ENCODE data around the gene BDP1. TPM values are rescaled to one million over a fixed set of nuclear protein-coding genes. Genes with fewer than 3 reads are reported as not detected.

Gene BDP1
- total RNA-seq, 4 donors from 2014 or later, result 34.9 to 39.3 (median 37.1) TPM

- DNase-seq (ENCODE audit: low spot score in 2 of 2), result no peak
- Histone ChIP-seq H3K36me3 (peaks cover 0 to 30% (median 0%) of the 10 kb centered on the region in 3 donors), H3K4me3 (peak overlapping the region; percentile 57 to 89 (median 82)), H3K27ac (peak overlapping the region in 3 of 4 donors; percentile 89 to 96 (median 95)), H3K27me3 (peaks cover 0 to 5% of the 10 kb centered on the region in 2 donors), H3K4me1 (peaks cover 0 to 32% (median 11%) of the 10 kb centered on the region in 4 donors), H3K9me3 (no peaks in the 10 kb centered on the region)
- no peak for TF ChIP-seq CTCF (IDR thresholded peaks at IDR 0.05)
- no peak for TF ChIP-seq POLR2A (IDR thresholded peaks at IDR 0.05)
- TF ChIP-seq EP300 (IDR thresholded peaks at IDR 0.05), result no peak
- WGBS, 2 donors, result 8% methylated on average over 4 of the region's 4 CpGs
These were observed 902 bp downstream of the BDP1 start for GRCh38 chr5:71456362-71456743.

- Histone ChIP-seq H3K4me1 (peaks cover 0 to 32% (median 11%) of the 10 kb centered on the region in 4 donors), H3K27ac (no peak overlapping the region), H3K4me3 (no peak overlapping the region), H3K9me3 (no peaks in the 10 kb centered on the region), H3K27me3 (no peaks in the 10 kb centered on the region), H3K36me3 (peaks cover 0 to 38% (median 0%) of the 10 kb centered on the region in 3 donors)
- no peak for DNase-seq (ENCODE audit: low spot score in 2 of 2)
- TF ChIP-seq POLR2A (IDR thresholded peaks at IDR 0.05) (no peak), EP300 (IDR thresholded peaks at IDR 0.05) (no peak), CTCF (IDR thresholded peaks at IDR 0.05) (no peak)
- 77 to 89% methylated on average over 8 of the region's 8 CpGs for WGBS, 2 donors
These were observed 1.7 kb downstream of the BDP1 start for GRCh38 chr5:71457106-71457505.

- 91 to 100% methylated on average over 1 of the region's 1 CpG for WGBS, 2 donors
- peaks cover 0 to 74% (median 16%) of the 10 kb centered on the region in 3 donors for H3K36me3 ChIP-seq
- DNase-seq (ENCODE audit: low spot score in 2 of 2), result no peak
These were observed 5.2 kb downstream of the BDP1 start for GRCh38 chr5:71460693-71461092.

DNA sequence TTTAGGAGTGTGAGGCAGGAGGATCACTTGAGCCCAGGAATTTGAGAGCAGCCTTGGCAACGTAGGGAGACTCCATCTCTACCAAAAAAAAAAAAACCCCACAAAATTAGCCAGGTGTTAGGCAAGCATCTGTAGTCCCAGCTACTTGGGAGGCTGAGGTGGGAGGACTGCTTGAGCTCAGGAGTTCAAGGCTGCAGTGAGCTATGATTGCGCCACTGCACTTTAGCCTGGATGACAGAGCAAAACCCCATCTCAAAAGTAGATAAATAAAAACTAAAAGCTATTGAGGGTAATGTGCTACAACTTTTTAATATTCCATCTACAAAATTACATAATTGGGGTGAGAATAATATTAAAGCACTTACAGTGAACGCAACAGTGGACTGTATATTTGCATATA is 5.9 kb downstream of the BDP1 start:
- H3K27ac ChIP-seq, result no peak overlapping the region
- whole genome bisulfite sequencing, 2 donors, result 93 to 95% methylated on average over 3 of the region's 3 CpGs
- peaks cover 0 to 80% (median 21%) of the 10 kb centered on the region in 3 donors for H3K36me3 ChIP-seq

More at GRCh38 chr5:71460693-71461092, 5.2 kb downstream of the BDP1 start:
- H3K27ac ChIP-seq, result no peak overlapping the region
- no peaks in the 10 kb centered on the region for H3K27me3 ChIP-seq
- TF ChIP-seq CTCF (IDR thresholded peaks at IDR 0.05) (no peak), EP300 (IDR thresholded peaks at IDR 0.05) (no peak), POLR2A (IDR thresholded peaks at IDR 0.05) (no peak)
- H3K4me1 ChIP-seq, result peaks cover 0 to 25% (median 9%) of the 10 kb centered on the region in 4 donors
- H3K9me3 ChIP-seq, result no peaks in the 10 kb centered on the region
- H3K4me3 ChIP-seq, result no peak overlapping the region

GRCh38 chr5:71471193-71471592 is 15.7 kb downstream of the BDP1 start:
- no peak for TF ChIP-seq POLR2A (IDR thresholded peaks at IDR 0.05)
- no peaks in the 10 kb centered on the region for H3K4me1 ChIP-seq
- H3K4me3 ChIP-seq, result no peak overlapping the region
- no peaks in the 10 kb centered on the region for H3K9me3 ChIP-seq
- H3K36me3 ChIP-seq, result peaks cover under 1 to 98% (median 2%) of the 10 kb centered on the region in 3 donors
- DNase-seq (ENCODE audit: low spot score in 2 of 2), result no peak
- WGBS, 2 donors, result 79 to 81% methylated on average over 9 of the region's 9 CpGs
- no peak overlapping the region for H3K27ac ChIP-seq
- no peaks in the 10 kb centered on the region for H3K27me3 ChIP-seq

More for the DNA sequence above, 5.9 kb downstream of the BDP1 start:
- no peak overlapping the region for H3K4me3 ChIP-seq
- peaks cover 0 to 24% (median 9%) of the 10 kb centered on the region in 4 donors for H3K4me1 ChIP-seq
- no peak for DNase-seq (ENCODE audit: low spot score in 2 of 2)
- H3K27me3 ChIP-seq, result no peaks in the 10 kb centered on the region
- H3K9me3 ChIP-seq, result no peaks in the 10 kb centered on the region
- TF ChIP-seq CTCF (IDR thresholded peaks at IDR 0.05) (no peak), EP300 (IDR thresholded peaks at IDR 0.05) (no peak), POLR2A (IDR thresholded peaks at IDR 0.05) (no peak)
